K562 (cell line): Measurements from ENCODE around the gene RNF151. TPM values are rescaled to one million over a fixed set of nuclear protein-coding genes. Genes with fewer than 3 reads are reported as not detected.

Experiments
- CSDE1 ChIP-seq, 2 experiments: fragments of 450-650 bp; IDR thresholded peaks; 2 replicates each; pipeline ENCODE4 v1.6.1; 2016; ENCODE audit warnings: mild to moderate bottlenecking in 1 of 2
- DIDO1 ChIP-seq: fragments of 450-650 bp; IDR thresholded peaks from 2 replicates; pipeline ENCODE4 v1.6.1; 2016; ENCODE audit warnings: low read depth, missing biosample characterization, missing genetic modification characterization
- ERF ChIP-seq: fragments of 450-650 bp; formaldehyde crosslinking; IDR thresholded peaks from 2 replicates; pipeline ENCODE4 v1.4.0; 2020; ENCODE audit warnings: mild to moderate bottlenecking, mixed read lengths
- FOXM1 ChIP-seq, 2 experiments: fragments of 450-650 bp in 1 of 2; sonication (generic) in 1 of 2; formaldehyde crosslinking in 1 of 2; IDR thresholded peaks; 2 replicates each; pipeline versions ENCODE4 v1.6.1 to v1.9.0; 2017 to 2022; ENCODE audit warnings: low read depth in 2 of 2, mild to moderate bottlenecking in 2 of 2, missing genetic modification reagents in 1 of 2, moderate library complexity in 1 of 2
- GATAD2A ChIP-seq: fragments of 450-650 bp; IDR thresholded peaks from 2 replicates; pipeline ENCODE4 v1.6.1; 2017
- GTF2E2 ChIP-seq: fragments of 200-800 bp; sonication (Bioruptor generic); IDR thresholded peaks from 2 replicates; pipeline ENCODE4 v1.6.1; 2016; ENCODE audit warnings: missing genetic modification characterization, missing compliant biosample characterization
- HMG20B ChIP-seq: fragments of 250-450 bp; sonication (Bioruptor Pico); IDR thresholded peaks from 2 replicates; pipeline ENCODE4 v1.5.0; 2021; ENCODE audit warnings: mild to moderate bottlenecking
- HMGXB4 ChIP-seq: sonication (generic); formaldehyde crosslinking; IDR thresholded peaks from 2 replicates; pipeline ENCODE4 v1.8.1; 2023; ENCODE audit warnings: mild to moderate bottlenecking, missing genetic modification reagents
- IRF9 ChIP-seq: fragments of 450-650 bp; IDR thresholded peaks from 2 replicates; pipeline ENCODE4 v1.6.1; 2016; ENCODE audit warnings: missing biosample characterization, missing genetic modification characterization
- MAFK ChIP-seq: IDR thresholded peaks from 2 replicates; pipeline ENCODE4 v1.6.1; 2011; ENCODE audit warnings: low read length, improper control_type of control experiment
- MYC ChIP-seq, 2 experiments: fragments of 250-450 bp in 1 of 2; sonication (Bioruptor Pico) in 1 of 2; IDR thresholded peaks; 2 replicates each; pipeline versions ENCODE4 v1.5.1 to v1.6.1; 2012 to 2021; ENCODE audit warnings: low read depth in 2 of 2, borderline replicate concordance in 1 of 2, improper control_type of control experiment in 1 of 2, low read length in 1 of 2, mild to moderate bottlenecking in 1 of 2, moderate library complexity in 1 of 2
- PKNOX1 ChIP-seq: fragments of 450-650 bp; IDR thresholded peaks from 2 replicates; pipeline ENCODE4 v1.6.1; 2016
- PTBP1 ChIP-seq: fragments of 200-400 bp; formaldehyde crosslinking; IDR thresholded peaks from 2 replicates; pipeline ENCODE4 v1.6.1; 2017; ENCODE audit warnings: low read depth, low read length
- SNRNP70 ChIP-seq: fragments of 200-400 bp; formaldehyde crosslinking; optimal IDR thresholded peaks from 2 replicates; pipeline ENCODE3; 2017; ENCODE audit warnings: low read depth, low read length
- TRIM24 ChIP-seq, 2 experiments: fragments of 450-650 bp; IDR thresholded peaks; 2 replicates each; pipeline ENCODE4 v1.6.1; 2016
- ZNF253 ChIP-seq: fragments of 250-450 bp; sonication (Bioruptor Pico); conservative IDR thresholded peaks from 2 replicates; pipeline ENCODE4 v1.6.1; 2021; ENCODE audit warnings: mild to moderate bottlenecking
- ZNF263 ChIP-seq: sonication (generic); formaldehyde crosslinking; IDR thresholded peaks from 2 replicates; pipeline ENCODE4 v1.8.0; 2022; ENCODE audit warnings: mild to moderate bottlenecking, missing genetic modification reagents, borderline replicate concordance
- ZNF408 ChIP-seq: fragments of 250-450 bp; sonication (Bioruptor Pico); IDR thresholded peaks from 2 replicates; pipeline ENCODE4 v1.4.0; 2020; ENCODE audit warnings: low read depth, mild to moderate bottlenecking, moderate library complexity
- ZNF609 ChIP-seq: sonication (generic); formaldehyde crosslinking; IDR thresholded peaks from 2 replicates; pipeline ENCODE4 v1.8.1; 2023; ENCODE audit warnings: missing genetic modification reagents, mild to moderate bottlenecking, borderline replicate concordance
- ZSCAN32 ChIP-seq: fragments of 450-650 bp; formaldehyde crosslinking; IDR thresholded peaks from 2 replicates; pipeline ENCODE4 v1.4.0; 2020; ENCODE audit warnings: mild to moderate bottlenecking, moderate library complexity
- polyA plus RNA-seq, 8 experiments: library from polyadenylated mRNA; depleted of rRNA in 4 of 8; stranded (reverse) in 5 of 8; unstranded in 3 of 8; fragments of >200 nt; fragmentation: Nextera tagmentation in 2 of 8; fragmentation: Illumina TruSeq in 1 of 8; extraction: Ambion mirVana in 2 of 8; extraction: Trizol in 1 of 8; gene quantifications; 2 replicates each; pipeline versions ENCODE4 v1.2.1 to v1.2.3, GENCODE V29; 2011 to 2014; ENCODE audit warnings: inconsistent platforms in 1 of 8, missing spikeins in 1 of 8
- total RNA-seq, 7 experiments: library from RNA; depleted of rRNA in 6 of 7; stranded (reverse); fragments of >200 nt in 6 of 7; fragmentation: Illumina TruSeq in 2 of 7; extraction: Trizol in 2 of 7; gene quantifications; 2 replicates each; pipeline versions ENCODE4 v1.2.1 to v1.2.3, GENCODE V29; 2011 to 2021; ENCODE audit warnings: low replicate concordance in 1 of 7

Gene RNF151
- total and polyA plus RNA-seq, 9 of the 15 experiments (the other 6 are each of a cell fraction or from before 2014, with no cell fraction given): not detected

- TF ChIP-seq MAFK: no peak
- no peak for TF ChIP-seq FOXM1 (IDR thresholded peaks at IDR 0.05; ENCODE audit: low read depth)
- TF ChIP-seq FOXM1 (CRISPR knock-in tag; IDR thresholded peaks at IDR 0.05; ENCODE audit: low read depth): peak; percentile 52; the same call in 1 of the 2 replicates
- TF ChIP-seq ZNF263 (CRISPR knock-in tag): 0 out of 2 replicates have a peak, but pooled peaks have one; percentile 44
- TF ChIP-seq MYC (IDR thresholded peaks at IDR 0.05; ENCODE audit: low read depth, low read length): no peak
- TF ChIP-seq MYC (CRISPR knock-in tag; IDR thresholded peaks at IDR 0.05; ENCODE audit: borderline replicate concordance, low read depth): no peak
- no peak for TF ChIP-seq GATAD2A
- TF ChIP-seq PTBP1: no peak
- TF ChIP-seq ZSCAN32: no peak
- no peak for TF ChIP-seq HMG20B (CRISPR knock-in tag)
- TF ChIP-seq ZNF253 (CRISPR knock-in tag): no peak
- no peak for TF ChIP-seq DIDO1 (tag)
- TF ChIP-seq ZNF408 (CRISPR knock-in tag): no peak
- TF ChIP-seq PKNOX1: no peak
- TF ChIP-seq SNRNP70: no peak
- no peak for TF ChIP-seq CSDE1 (IDR thresholded peaks at IDR 0.05)
- TF ChIP-seq HMGXB4: no peak
- no peak for TF ChIP-seq GTF2E2 (tag)
- TF ChIP-seq TRIM24 (IDR thresholded peaks at IDR 0.05): no peak
- TF ChIP-seq ERF: no peak
- no peak for TF ChIP-seq IRF9 (tag)
- no peak for TF ChIP-seq ZNF609 (CRISPR knock-in tag)
These were observed 42.6 kb downstream of the RNF151 start (continued) for GRCh38 chr16:2009164-2009711.
